Ectodermal cell (in vitro differentiated cells): ENCODE data around the gene ASTN2. TPM values are rescaled to one million over a fixed set of nuclear protein-coding genes. Genes with fewer than 3 reads are reported as not detected.

Experiments used
- H3K27ac ChIP-seq: 2 replicates; pipeline ENCODE4 v1.7.0; 2013; ENCODE audit warnings: mild to moderate bottlenecking, low read depth, low read length; ENCODE audit not compliant: insufficient read depth, poor library complexity, severe bottlenecking
- H3K27me3 ChIP-seq: 2 replicates; pipeline ENCODE4 v1.7.0; 2013; ENCODE audit warnings: mild to moderate bottlenecking, low read length; ENCODE audit not compliant: insufficient read depth, control insufficient read depth, poor library complexity, severe bottlenecking
- H3K36me3 ChIP-seq: one replicate; pipeline ENCODE4 v1.7.0; 2013; ENCODE audit warnings: low read length; ENCODE audit not compliant: control insufficient read depth, insufficient read depth
- H3K4me1 ChIP-seq: one replicate; pipeline ENCODE4 v1.7.0; 2013; ENCODE audit warnings: low read length; ENCODE audit not compliant: control insufficient read depth, insufficient read depth
- H3K4me3 ChIP-seq: 2 replicates; pipeline ENCODE4 v1.7.0; 2013; ENCODE audit warnings: low read depth, low read length, control low read depth; ENCODE audit not compliant: insufficient read depth
- H3K9me3 ChIP-seq: 2 replicates; pipeline ENCODE4 v1.7.0; 2013; ENCODE audit warnings: mild to moderate bottlenecking, low read length, moderate library complexity; ENCODE audit not compliant: control insufficient read depth
- WGBS, 2 experiments: methylation state at CpG; one replicate each; pipeline ENCODE4 v1.1.7; 2013; ENCODE audit warnings: missing lambda C conversion rate in 2 of 2; 5-methylcytosine and 5-hydroxymethylcytosine counted together
- polyA plus RNA-seq, 4 experiments: library from polyadenylated mRNA; stranded (reverse); fragments of 50-300 nt; gene quantifications; one replicate each; pipeline ENCODE4 v1.2.3, GENCODE V29; 2013

The ASTN2 gene
- 12.9 TPM for polyA plus RNA-seq (2013, experiment 1 of 4)
- 12.6 TPM for polyA plus RNA-seq (2013, experiment 2 of 4)
- polyA plus RNA-seq (2013, experiment 3 of 4): 10.0 TPM
- polyA plus RNA-seq (2013, experiment 4 of 4): 12.0 TPM

- H3K4me3 ChIP-seq: peak within 1 kb of the TSS; percentile 46
- H3K4me1 ChIP-seq: peaks cover 12% of the 10 kb centered on the region
- H3K36me3 ChIP-seq: no peaks in the 10 kb centered on the region
- peaks cover 76% of the 10 kb centered on the region for H3K27me3 ChIP-seq
- H3K27ac ChIP-seq: no peak within 1 kb of the TSS
- 0% methylated on average over 48 of the region's 48 CpGs for WGBS, 2 experiments
- H3K9me3 ChIP-seq: no peaks in the 10 kb centered on the region
These were observed at the start of gene ASTN2 for GRCh38 chr9:117414906-117415331. Gene ASTN2 (minus strand): TSS chr9:117415057. CDS start chr9:117414938, 119 bp downstream.

- H3K4me3 ChIP-seq: no peak overlapping the region
- no peaks in the 10 kb centered on the region for H3K4me1 ChIP-seq
- no peaks in the 10 kb centered on the region for H3K36me3 ChIP-seq
- no peak overlapping the region for H3K27ac ChIP-seq
- H3K9me3 ChIP-seq: no peaks in the 10 kb centered on the region
- no peaks in the 10 kb centered on the region for H3K27me3 ChIP-seq
- whole genome bisulfite sequencing, 2 experiments: 91% methylated on average over 4 of the region's 4 CpGs
These were observed 48.0 kb upstream of the ASTN2 start for GRCh38 chr9:117462861-117463260.

GRCh38 chr9:117461386-117461785 is 46.5 kb upstream of the ASTN2 start:
- no peaks in the 10 kb centered on the region for H3K36me3 ChIP-seq
- WGBS, 2 experiments: 92 to 95% methylated on average over 3 of the region's 3 CpGs

GRCh38 chr9:117460743-117461142 is 45.9 kb upstream of the ASTN2 start:
- H3K27me3 ChIP-seq: no peaks in the 10 kb centered on the region
- 93 to 94% methylated on average over 3 of the region's 3 CpGs for WGBS, 2 experiments
- no peak overlapping the region for H3K27ac ChIP-seq
- H3K9me3 ChIP-seq: no peaks in the 10 kb centered on the region
- no peaks in the 10 kb centered on the region for H3K4me1 ChIP-seq
- no peak overlapping the region for H3K4me3 ChIP-seq
- no peaks in the 10 kb centered on the region for H3K36me3 ChIP-seq

More at GRCh38 chr9:117461386-117461785, 46.5 kb upstream of the ASTN2 start:
- Histone ChIP-seq H3K4me1 (no peaks in the 10 kb centered on the region), H3K27ac (no peak overlapping the region), H3K9me3 (no peaks in the 10 kb centered on the region), H3K4me3 (no peak overlapping the region), H3K27me3 (no peaks in the 10 kb centered on the region)

GRCh38 chr9:117459913-117460312 is 45.1 kb upstream of the ASTN2 start:
- Histone ChIP-seq H3K36me3 (no peaks in the 10 kb centered on the region), H3K9me3 (no peaks in the 10 kb centered on the region), H3K27ac (no peak overlapping the region), H3K4me3 (no peak overlapping the region), H3K4me1 (no peaks in the 10 kb centered on the region), H3K27me3 (no peaks in the 10 kb centered on the region)

- WGBS, 2 experiments: 86 to 98% methylated on average over 2 of the region's 3 CpGs
- no peak overlapping the region for H3K4me3 ChIP-seq
- no peaks in the 10 kb centered on the region for H3K36me3 ChIP-seq
- H3K27me3 ChIP-seq: no peaks in the 10 kb centered on the region
- H3K4me1 ChIP-seq: no peaks in the 10 kb centered on the region
- H3K27ac ChIP-seq: no peak overlapping the region
- H3K9me3 ChIP-seq: no peaks in the 10 kb centered on the region
These were observed 43.2 kb upstream of the ASTN2 start for GRCh38 chr9:117458066-117458465.

GRCh38 chr9:117454711-117455110 is 39.9 kb upstream of the ASTN2 start:
- Histone ChIP-seq H3K27ac (no peak overlapping the region), H3K27me3 (no peaks in the 10 kb centered on the region), H3K9me3 (no peaks in the 10 kb centered on the region), H3K4me3 (no peak overlapping the region), H3K36me3 (no peaks in the 10 kb centered on the region), H3K4me1 (no peaks in the 10 kb centered on the region)

- no CpG with 5 or more reads among the region's 1 CpG for WGBS, 2 experiments
- no peak overlapping the region for H3K27ac ChIP-seq
- no peaks in the 10 kb centered on the region for H3K27me3 ChIP-seq
- no peaks in the 10 kb centered on the region for H3K9me3 ChIP-seq
- no peaks in the 10 kb centered on the region for H3K36me3 ChIP-seq
- no peaks in the 10 kb centered on the region for H3K4me1 ChIP-seq
- H3K4me3 ChIP-seq: no peak overlapping the region
These were observed 38.9 kb upstream of the ASTN2 start for GRCh38 chr9:117453737-117454136.

- no peaks in the 10 kb centered on the region for H3K36me3 ChIP-seq
- no peaks in the 10 kb centered on the region for H3K9me3 ChIP-seq
- no peaks in the 10 kb centered on the region for H3K27me3 ChIP-seq
- no peaks in the 10 kb centered on the region for H3K4me1 ChIP-seq
- 85 to 97% methylated on average over 2 of the region's 2 CpGs for WGBS, 2 experiments
- H3K27ac ChIP-seq: no peak overlapping the region
- H3K4me3 ChIP-seq: no peak overlapping the region
These were observed 36.5 kb upstream of the ASTN2 start for GRCh38 chr9:117451311-117451710.

- Histone ChIP-seq H3K4me1 (no peaks in the 10 kb centered on the region), H3K9me3 (no peaks in the 10 kb centered on the region), H3K4me3 (no peak overlapping the region), H3K27ac (no peak overlapping the region), H3K36me3 (no peaks in the 10 kb centered on the region), H3K27me3 (no peaks in the 10 kb centered on the region)
- WGBS, 2 experiments: 92 to 94% methylated on average over 3 of the region's 3 CpGs
These were observed 33.2 kb upstream of the ASTN2 start for GRCh38 chr9:117448066-117448465.

GRCh38 chr9:117445631-117446030 is 30.8 kb upstream of the ASTN2 start:
- WGBS, 2 experiments: 92 to 94% methylated on average over 5 of the region's 5 CpGs
- no peaks in the 10 kb centered on the region for H3K27me3 ChIP-seq
- no peaks in the 10 kb centered on the region for H3K9me3 ChIP-seq
- no peaks in the 10 kb centered on the region for H3K4me1 ChIP-seq
- no peak overlapping the region for H3K27ac ChIP-seq
- no peaks in the 10 kb centered on the region for H3K36me3 ChIP-seq
- no peak overlapping the region for H3K4me3 ChIP-seq
